Middle frontal gyrus (tissue), 1 donor: ENCODE results near the gene PPAT.
"Not testable (repeated sequence)": the region's sequence is repeated elsewhere in the genome, so short reads cannot be mapped to it uniquely, and the experiment has no call there.

ENCODE experiments used
- DNase-seq: peaks from one replicate; pipeline ENCODE4 v3.0.0-alpha.2; 2015; ENCODE audit warnings: low spot score; ENCODE audit errors: extremely low spot score

PPAT gene

DNA sequence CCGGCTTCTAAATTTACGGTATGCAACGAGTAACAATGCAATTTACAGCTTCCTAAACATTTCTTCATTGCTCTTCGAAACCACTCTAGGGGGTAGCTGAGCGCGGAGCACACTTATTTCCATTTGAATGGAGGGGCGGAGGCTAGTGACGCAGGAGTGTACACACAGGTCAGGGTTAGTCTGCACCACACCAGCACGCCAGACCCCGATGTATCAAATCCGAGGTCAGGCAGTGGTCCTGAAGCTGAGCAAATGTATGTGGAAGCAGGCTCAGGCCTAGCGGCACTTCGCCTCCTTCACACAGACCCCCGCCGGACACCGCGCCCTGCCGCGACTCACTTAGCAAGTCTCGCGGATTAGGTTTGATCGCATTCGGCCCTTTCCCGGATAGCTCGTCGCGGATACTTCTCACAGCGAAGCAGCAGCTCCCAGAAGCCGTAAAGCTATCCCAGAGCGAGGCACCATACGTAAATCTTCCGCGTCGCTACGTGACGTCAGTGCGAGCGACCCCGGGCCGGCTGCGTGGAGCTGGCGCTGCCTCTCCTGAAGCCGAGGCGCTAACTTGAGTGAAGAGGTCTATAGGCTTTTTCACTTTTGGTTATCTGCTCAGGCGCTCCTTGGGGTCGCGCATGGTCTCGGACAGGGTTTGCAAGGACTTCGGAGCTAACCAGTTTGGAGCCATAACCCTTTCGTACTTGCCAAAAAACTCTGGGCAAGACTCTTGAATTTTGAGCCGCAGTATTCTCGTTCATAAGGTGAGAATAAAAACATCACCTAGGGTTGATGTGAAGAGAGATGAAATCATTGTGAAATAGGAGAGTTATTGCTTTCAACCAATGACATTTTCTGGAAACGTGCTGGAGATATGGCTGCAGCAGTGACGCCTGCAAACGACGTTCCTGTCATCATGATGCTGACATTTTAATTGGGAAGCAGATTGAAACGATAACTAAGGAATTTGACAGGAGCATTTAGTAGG lies 48.1 kb downstream of the PPAT start, which contains the start of gene AASDH:
TSS of gene AASDH (minus strand) at position 469 of the 979 bp plus-strand sequence. CDS start 3,192 bp downstream, outside the sequence.
- peak; percentile 88 for DNase-seq

DNA sequence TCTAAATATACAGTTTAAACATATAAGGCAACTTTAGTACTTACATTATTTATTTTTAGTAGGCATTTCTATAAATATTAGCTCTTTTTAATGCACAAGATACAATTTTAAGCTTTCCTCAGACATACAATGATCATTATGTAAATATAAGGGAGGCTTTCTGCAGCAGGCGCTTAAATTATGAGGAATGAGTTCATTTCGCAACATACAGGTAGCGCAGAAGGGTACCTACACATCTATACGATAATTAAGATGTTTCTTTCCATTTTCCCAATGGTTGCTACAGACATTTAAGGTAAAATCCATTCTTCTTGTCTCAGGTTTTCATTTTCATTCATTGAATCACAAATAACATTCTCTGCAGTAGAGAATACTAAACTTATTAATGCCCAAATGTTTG lies 49.3 kb downstream of the PPAT start:
- DNase-seq: no peak

DNA sequence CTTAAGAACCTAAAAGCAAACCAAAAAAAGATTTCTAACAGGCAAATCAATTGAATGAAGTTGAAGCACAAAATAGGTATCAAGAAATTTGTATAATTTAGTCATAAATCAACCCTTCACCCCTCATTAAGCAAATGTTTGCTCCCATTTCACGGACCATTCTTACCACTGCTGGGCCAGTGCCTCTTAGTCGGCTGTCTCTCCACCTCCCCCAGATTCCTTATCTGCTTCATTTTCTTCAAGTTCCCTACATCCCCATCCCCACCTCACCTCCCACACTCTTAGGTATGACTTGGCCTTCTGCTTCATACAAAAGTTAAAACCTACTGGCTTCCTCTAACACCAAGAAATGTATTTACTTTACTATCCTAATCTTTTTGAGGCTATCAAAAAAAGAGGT lies 60.0 kb downstream of the PPAT start:
- DNase-seq: no peak

DNA sequence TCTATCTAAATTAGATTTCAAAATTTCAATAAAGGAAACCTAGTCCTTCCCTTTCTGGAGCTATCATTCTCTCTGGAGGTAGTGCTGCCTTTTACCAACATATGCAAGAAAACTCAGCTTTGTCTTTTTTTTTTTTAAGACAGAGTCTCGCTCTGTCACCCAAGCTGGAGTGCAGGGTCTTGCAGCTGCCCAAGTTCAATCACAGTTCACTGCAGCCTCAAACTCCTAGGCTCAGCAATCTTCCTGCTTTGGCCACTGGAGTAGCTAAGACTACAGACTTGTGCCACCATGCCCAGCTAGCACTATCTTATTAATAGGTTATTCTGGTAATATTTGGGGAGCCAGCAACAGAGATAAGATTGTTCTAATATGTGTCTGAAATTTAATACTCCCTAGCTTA lies 60.5 kb downstream of the PPAT start:
- DNase-seq: no peak

DNA sequence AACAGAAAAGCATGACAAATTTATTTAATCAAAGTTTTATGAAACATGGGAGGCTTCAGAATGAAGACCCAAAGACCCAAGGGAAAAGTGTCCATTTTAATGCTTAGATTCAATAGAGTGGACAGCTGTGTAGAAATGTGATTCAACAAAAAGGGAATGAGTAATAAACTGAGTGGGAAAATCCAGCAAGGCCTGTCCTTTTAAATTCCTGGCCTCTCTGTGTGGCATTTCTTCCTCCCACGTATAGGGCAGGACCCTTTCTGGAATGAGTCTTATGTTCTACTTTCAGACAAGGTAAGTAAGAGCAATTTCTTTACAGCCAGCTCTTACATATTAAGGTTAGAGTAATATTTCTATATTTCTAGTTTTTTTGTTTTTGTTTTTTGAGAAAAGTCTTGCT lies 62.6 kb downstream of the PPAT start:
- no peak for DNase-seq

DNA sequence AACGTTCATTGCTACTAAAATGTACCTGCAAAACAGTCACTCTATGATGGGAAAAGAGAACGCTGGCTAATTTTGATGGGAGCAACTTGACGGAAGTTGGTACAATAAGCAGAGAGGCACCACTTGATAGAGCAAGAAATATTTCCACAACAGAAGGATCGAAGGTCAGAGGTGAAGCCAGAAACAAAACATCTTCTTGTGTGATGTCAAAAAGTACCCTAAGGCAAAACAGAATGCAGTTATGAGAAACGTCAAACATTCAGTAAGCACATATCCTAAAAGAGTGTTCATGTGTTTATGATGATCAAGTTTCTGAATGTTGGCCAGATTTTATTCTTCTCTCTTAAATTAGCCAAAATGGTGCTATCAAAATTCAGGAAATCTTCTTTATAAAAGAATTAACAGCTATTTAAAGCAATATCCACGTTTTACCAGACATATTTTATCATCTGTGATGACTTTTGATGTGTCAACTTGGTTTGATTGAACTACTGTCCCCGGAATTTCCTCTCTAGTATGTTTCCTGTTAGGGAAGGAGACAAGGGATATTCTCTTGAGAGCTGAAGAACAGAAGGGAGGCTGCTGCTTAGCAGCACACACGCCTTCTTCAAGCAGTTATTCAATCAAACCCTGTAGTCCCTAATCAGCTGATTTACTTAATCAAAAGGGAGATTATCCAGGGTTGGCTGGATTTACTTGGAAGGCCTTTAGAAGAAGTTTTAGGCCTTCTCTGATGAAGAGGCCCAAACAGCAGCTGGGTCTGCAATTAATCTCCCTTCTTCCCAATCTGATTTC lies 63.8 kb downstream of the PPAT start:
- no peak for DNase-seq

DNA sequence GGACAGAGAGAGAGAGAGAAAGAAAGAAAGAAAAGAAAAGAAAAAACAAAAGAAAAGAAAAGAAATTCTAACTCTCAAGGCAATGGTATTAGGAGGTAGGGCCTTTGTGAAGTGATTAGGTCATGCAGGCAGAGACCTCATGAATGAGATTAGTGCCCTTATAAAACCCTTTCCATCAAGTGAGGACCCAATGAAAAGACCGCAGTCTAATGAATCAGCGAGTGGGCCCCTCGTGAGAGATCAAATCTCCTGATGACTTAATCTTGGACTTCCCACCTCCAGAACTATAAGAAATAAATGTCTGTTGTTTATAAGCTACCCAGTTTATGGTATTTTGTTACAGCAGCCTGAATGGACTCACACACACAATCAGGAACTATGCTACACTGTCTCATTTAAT lies 65.0 kb downstream of the PPAT start:
- no peak for DNase-seq

DNA sequence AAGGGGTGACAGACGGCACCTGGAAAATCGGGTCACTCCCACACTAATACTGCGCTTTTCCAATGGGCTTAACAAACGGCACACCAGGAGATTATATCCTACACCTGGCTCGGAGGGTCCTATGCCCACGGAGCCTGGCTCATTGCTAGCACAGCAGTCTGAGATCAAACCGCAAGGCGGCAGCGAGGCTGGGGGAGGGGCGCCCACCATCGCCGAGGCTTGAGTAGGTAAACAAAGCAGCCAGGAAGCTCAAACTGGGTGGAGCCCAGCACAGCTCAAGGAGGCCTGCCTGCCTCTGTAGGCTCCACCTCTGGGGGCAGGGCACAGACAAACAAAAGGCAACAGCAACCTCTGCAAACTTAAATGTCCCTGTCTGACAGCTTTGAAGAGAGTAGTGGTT lies 72.4 kb downstream of the PPAT start:
- DNase-seq: not testable (repeated sequence)

DNA sequence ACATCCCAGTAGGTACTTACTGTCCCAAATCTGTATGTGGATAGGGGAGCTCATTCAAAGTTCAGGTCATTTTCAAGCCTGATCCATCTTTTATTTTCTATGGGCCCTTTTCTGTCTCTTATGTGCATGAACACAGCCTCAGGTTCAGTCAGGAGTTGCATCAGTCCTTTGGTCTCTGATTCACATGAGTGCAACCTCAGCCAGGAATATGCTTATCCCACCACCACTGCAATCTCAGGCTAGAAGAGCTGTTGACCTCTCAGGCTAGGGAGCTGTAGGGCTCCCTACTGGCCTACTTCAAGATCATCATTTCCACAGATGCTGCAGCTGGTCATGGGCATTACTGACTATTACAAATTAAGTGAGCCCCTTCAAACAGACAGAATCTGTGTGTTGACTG lies 75.3 kb downstream of the PPAT start:
- no peak for DNase-seq

DNA sequence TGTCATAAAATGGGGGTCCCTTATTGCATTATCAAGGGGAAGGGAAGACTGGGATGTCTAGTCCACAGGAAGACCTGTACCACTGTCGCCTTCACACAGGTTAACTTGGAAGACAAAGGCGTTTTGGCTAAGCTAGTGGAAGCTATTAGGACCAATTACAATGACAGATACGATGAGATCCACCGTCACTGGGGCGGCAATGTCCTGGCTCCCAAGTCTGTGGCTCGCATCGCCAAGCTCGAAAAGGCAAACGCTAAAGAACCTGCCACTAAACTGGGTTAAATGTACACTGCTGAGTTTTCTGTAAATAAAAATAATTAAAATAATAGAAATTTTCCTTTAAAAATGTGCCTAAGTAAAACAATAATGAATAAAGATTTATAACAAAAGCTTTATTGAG lies 78.8 kb downstream of the PPAT start:
- no peak for DNase-seq

DNA sequence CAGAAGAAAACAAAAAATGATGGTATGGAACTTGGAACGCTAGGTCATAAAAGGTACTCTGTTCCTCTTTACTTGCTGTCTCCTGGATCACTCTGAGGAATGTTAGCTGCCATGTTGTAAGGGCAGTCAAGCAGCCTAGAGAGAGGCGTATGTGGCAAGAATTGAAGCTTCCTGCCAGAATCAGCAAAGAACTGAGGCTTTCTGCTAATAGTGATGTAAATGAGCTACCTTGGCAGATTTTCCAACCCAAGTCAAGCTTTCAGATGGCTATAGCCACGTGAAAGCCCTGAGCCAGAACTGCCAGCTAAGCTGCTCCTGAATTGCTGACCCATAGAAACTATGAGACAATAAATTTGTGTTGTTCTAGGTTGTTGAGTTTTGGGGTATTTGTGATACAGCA lies 86.8 kb downstream of the PPAT start:
- no peak for DNase-seq

DNA sequence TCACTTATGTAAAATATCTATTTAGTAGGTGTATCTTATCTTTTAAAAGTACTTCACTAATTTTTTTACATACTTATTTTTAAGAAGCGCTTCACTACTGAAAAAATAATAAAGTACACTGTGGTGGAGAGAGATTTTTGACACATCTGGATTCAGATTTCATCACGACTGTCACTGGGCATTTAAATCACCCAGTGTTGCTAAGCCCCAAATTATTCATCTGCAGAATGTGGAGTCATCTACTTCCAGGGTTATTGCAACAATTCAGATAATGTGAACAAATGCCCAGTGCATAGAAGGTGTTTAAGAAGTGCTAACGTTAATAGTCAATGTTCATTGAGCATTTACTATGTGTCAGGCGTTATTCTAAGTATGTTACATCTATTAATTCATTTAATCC lies 90.0 kb downstream of the PPAT start:
- DNase-seq: no peak
